Activated B cell treated with CpG ODN at 0.5 μM for 24 hours (primary cell): ENCODE data around the gene PLEKHA6. TPM values are rescaled to one million over a fixed set of nuclear protein-coding genes. Genes with fewer than 3 reads are reported as not detected.
"Not testable (repeated sequence)": the region's sequence is repeated elsewhere in the genome, so short reads cannot be mapped to it uniquely, and the experiment has no call there.

ENCODE experiments used
- ATAC-seq: fragments of 200-7000 bp; cut with Tn5 transposase; one replicate; pipeline ENCODE4 v1.10.0; 2021; ENCODE audit warnings: low read depth, mild to moderate bottlenecking, moderate library complexity
- CTCF ChIA-PET: fragments of 350-600 bp; sonication (Branson Sonifier 250); formaldehyde crosslinking; loops from one replicate; lab custom pipeline; 2021; ENCODE audit warnings: antibody characterized with exemption; lab: Charles Lee
- POLR2A ChIA-PET: fragments of 350-600 bp; sonication (Branson Sonifier 250); formaldehyde crosslinking; loops from one replicate; lab custom pipeline; 2021; ENCODE audit warnings: antibody characterized with exemption; lab: Charles Lee
- DNase-seq: peaks from one replicate; pipeline ENCODE4 v3.0.0; 2022
- H3K27ac Mint-ChIP-seq: one replicate; pipeline ENCODE4 v1.8.0; 2020; ENCODE audit warnings: mixed read lengths
- H3K27me3 Mint-ChIP-seq: one replicate; pipeline ENCODE4 v1.8.0; 2021; ENCODE audit warnings: mixed read lengths
- H3K36me3 Mint-ChIP-seq: one replicate; pipeline ENCODE4 v1.8.0; 2021; ENCODE audit warnings: low read depth, mixed read lengths
- H3K4me1 Mint-ChIP-seq: one replicate; pipeline ENCODE4 v1.8.0; 2021; ENCODE audit warnings: mixed read lengths
- H3K4me3 Mint-ChIP-seq: one replicate; pipeline ENCODE4 v1.8.0; 2020; ENCODE audit warnings: mild to moderate bottlenecking, mixed read lengths
- H3K9me3 Mint-ChIP-seq: one replicate; pipeline ENCODE4 v1.8.0; 2020; ENCODE audit warnings: mixed read lengths
- CTCF ChIP-seq: fragments of 200-600 bp; IDR thresholded peaks from one replicate; pipeline ENCODE4 v1.8.0; 2022; ENCODE audit warnings: antibody characterized with exemption, mild to moderate bottlenecking
- intact Hi-C: fragments of 100-400 bp; cut with micrococcal nuclease; formaldehyde crosslinking; loops from one replicate; pipeline ENCODE4 v1.15.1; 2024
- total RNA-seq: library from RNA; stranded (reverse); gene quantifications from 2 replicates; pipeline ENCODE4 v1.2.3, GENCODE V29; 2022

Gene PLEKHA6
- total RNA-seq, 1 donor from 2014 or later = 0.62 TPM

- TF ChIP-seq CTCF = no peak
- intact Hi-C loops = no loop called here
- DNase-seq = no peak
- CTCF ChIA-PET = no interaction called here
- Mint-ChIP-seq H3K27me3 (peaks cover 14% of the 10 kb centered on the region), H3K4me3 (no peak overlapping the region), H3K9me3 (no peaks in the 10 kb centered on the region), H3K36me3 (no peaks in the 10 kb centered on the region), H3K4me1 (peaks cover 11% of the 10 kb centered on the region), H3K27ac (no peak overlapping the region)
- POLR2A ChIA-PET = no interaction called here
- no peak for ATAC-seq
Observed at GRCh38 chr1:204317170-204317569, 42.6 kb downstream of the PLEKHA6 start.

DNA sequence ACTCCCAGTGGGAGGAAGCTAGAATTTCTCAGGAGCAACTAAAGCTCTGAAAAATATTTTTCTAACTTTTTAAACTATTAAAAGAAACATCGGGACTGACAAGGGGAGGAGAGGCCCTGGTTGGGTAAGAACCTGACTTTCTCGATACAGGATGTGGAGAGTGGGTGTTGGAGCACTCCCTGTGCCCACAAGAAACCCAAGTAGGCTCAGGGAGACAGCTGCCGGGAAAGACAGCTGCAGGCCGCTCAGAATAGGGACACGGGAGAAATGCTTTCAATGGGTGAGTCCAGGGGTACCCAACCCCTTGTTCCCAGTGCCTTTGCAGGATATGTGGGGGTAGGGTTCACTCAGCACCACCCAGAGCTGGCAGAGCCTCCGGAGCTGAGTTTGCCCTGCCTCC lies 43.6 kb downstream of the PLEKHA6 start:
- intact Hi-C loops = no loop called here
- POLR2A ChIA-PET = no interaction called here

DNA sequence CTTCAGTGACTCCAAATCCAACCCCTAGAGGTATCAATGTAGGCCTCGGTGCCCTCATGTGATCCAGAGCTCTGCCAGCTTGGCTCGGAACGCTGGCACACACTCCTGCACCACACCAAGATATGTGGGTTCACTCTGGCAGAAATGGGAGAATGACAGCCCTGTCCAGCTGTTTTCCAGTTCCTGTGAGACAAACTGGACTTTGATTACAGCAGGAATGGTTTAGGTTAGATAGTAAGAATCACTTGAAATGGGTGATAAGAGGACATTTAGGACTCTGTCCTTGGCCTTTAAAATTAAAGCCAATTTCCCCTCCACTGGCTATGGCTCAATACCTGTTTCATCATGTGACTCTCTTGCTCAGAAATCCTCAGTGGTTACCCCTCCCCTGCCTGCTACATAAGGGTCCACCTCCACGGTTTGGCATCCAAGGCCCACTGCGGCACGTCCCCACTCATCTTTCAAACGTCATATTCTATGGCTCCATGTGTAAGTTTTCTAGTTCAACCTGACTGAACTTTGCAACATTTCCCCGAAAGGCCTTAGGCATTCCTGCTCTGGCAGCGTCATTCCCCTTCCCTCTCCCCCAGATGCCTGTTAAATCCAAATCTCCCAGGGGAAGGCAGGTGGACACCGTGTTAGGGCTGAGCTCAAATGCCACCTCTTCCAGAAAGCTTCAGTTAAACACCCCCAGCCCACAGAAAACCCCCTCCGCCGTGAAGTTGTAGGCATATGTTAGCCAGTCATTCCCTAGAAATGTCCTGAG lies 44.7 kb downstream of the PLEKHA6 start:
- Mint-ChIP-seq H3K36me3 (no peaks in the 10 kb centered on the region), H3K4me3 (no peak overlapping the region), H3K27ac (no peak overlapping the region), H3K27me3 (peaks cover 17% of the 10 kb centered on the region), H3K4me1 (peaks cover 11% of the 10 kb centered on the region), H3K9me3 (no peaks in the 10 kb centered on the region)
- no peak for ATAC-seq
- DNase-seq = no peak
- POLR2A ChIA-PET = no interaction called here
- no peak for TF ChIP-seq CTCF
- intact Hi-C loops = no loop called here
- CTCF ChIA-PET = no interaction called here

More for the DNA sequence above, 43.6 kb downstream of the PLEKHA6 start:
- Mint-ChIP-seq H3K27ac (no peak overlapping the region), H3K36me3 (no peaks in the 10 kb centered on the region), H3K4me3 (no peak overlapping the region), H3K9me3 (no peaks in the 10 kb centered on the region), H3K27me3 (peaks cover 19% of the 10 kb centered on the region), H3K4me1 (peaks cover 11% of the 10 kb centered on the region)
- DNase-seq (no peak), ATAC-seq (no peak)
- TF ChIP-seq CTCF = no peak
- CTCF ChIA-PET = no interaction called here

DNA sequence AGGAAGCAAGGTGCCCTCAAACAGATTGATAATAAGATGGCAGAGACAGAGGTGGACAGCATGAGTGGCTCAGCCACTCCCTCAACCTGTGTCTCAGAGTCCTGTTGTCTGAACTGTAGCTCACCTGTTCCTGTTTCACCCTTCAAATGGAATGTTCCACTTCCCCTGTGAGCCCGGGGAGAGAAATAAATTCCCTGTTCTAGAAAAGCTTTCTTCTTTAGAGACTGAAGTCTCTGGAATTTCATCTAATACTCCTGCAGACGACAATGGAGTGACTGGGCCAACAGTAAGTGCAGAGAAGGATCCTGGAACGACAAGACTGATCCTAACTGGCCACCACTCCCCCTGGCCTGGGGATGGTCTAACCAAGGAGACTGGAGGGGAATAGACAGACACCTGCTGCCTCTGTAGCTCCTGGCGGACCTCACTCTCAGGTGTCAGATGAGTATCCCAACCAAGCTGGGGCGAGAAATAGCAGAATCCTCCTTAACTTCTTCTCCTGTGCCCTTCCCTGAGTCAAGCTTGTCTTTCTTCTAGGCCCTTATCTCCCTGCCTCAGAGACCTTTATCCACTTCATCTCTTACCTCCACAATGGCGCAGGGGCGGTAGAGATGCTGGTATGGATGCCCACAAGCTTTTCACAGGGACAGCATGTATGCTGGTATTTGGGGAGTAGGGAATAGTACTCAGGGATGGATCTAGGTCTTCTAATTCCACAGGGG lies 45.4 kb downstream of the PLEKHA6 start:
- intact Hi-C loops = no loop called here
- CTCF ChIA-PET = interaction anchor here (1.1 kb wide), 1 partner anchor 28 kb away, joined by 3 read pairs; no protein-coding TSS in a partner anchor
- DNase-seq = no peak
- Mint-ChIP-seq H3K4me3 (no peak overlapping the region), H3K4me1 (peaks cover 11% of the 10 kb centered on the region), H3K9me3 (no peaks in the 10 kb centered on the region), H3K27me3 (peaks cover 14% of the 10 kb centered on the region), H3K36me3 (no peaks in the 10 kb centered on the region), H3K27ac (no peak overlapping the region)
- ATAC-seq = no peak
- POLR2A ChIA-PET = no interaction called here
- no peak for TF ChIP-seq CTCF

DNA sequence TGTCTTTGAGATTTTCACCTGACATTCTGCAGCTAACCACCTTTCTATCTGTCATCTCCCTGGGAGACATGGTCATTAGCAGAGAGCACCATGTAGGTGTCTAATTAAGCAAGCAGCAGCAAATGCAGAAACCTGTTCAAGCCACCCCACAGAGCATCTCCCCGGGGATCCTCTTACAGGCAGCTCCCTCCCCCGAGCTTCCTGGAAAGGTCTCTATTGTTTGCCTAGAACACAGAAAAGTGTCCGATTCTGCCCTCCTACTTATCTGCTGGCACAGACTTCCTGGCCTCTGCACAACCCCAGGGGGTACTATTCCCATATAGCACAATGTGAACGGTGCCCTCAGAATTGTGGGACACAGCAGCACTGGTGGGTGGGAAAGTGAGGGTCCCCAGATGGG lies 46.1 kb downstream of the PLEKHA6 start:
- Mint-ChIP-seq H3K27me3 (peaks cover 16% of the 10 kb centered on the region), H3K4me1 (peaks cover 11% of the 10 kb centered on the region), H3K9me3 (no peaks in the 10 kb centered on the region), H3K4me3 (no peak overlapping the region), H3K27ac (no peak overlapping the region), H3K36me3 (no peaks in the 10 kb centered on the region)
- ChIA-PET CTCF (interaction anchor here (1.1 kb wide), 1 partner anchor 27 kb away, joined by 3 read pairs; no protein-coding TSS in a partner anchor), POLR2A (no interaction called here)
- ATAC-seq = no peak
- DNase-seq = no peak
- intact Hi-C loops = no loop called here
- no peak for TF ChIP-seq CTCF

DNA sequence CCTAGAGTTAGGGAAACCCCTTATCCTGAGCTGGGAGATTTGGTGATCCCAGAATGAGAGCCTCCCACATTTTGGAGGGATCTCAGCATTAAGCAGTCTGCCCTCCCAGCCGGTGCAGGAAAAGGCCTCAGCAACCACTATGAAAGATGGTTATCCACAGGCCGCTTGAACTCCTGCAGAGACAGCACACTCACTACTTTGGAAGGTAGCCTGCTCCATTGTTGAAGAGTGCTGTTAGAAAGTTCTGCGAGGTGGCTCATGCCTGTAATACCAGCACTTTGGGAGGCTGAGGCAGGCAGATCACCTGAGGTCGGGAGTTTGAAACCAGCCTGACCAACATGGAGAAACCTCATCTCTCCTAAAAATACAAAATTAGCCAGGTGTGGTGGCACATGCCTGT lies 48.8 kb downstream of the PLEKHA6 start:
- POLR2A ChIA-PET = not testable (repeated sequence)

More for the DNA sequence above, 48.8 kb downstream of the PLEKHA6 start:
- H3K36me3 Mint-ChIP-seq, H3K27ac Mint-ChIP-seq, intact Hi-C loops, DNase-seq, ATAC-seq, H3K9me3 Mint-ChIP-seq, CTCF ChIA-PET, H3K4me3 Mint-ChIP-seq: not testable (repeated sequence)
- Mint-ChIP-seq H3K4me1 (peaks cover 11% of the 10 kb centered on the region), H3K27me3 (peaks cover 25% of the 10 kb centered on the region)
